Activated CD8-positive, alpha-beta T cell treated with anti-CD3 and anti-CD28 coated beads, Interleukin-2, amount 10 ng/mL, durations not matched to agents 7 days and 5 days (primary cell): ENCODE measurements around the gene TBR1. TPM values are rescaled to one million over a fixed set of nuclear protein-coding genes. Genes with fewer than 3 reads are reported as not detected.

Experiments used
- ATAC-seq: fragments of 150-1000 bp; cut with Tn5 transposase; one replicate; pipeline ENCODE4 v1.10.0; 2021; ENCODE audit warnings: moderate library complexity
- CTCF ChIA-PET: fragments of 350-600 bp; sonication (Branson Sonifier 250); formaldehyde crosslinking; loops from one replicate; lab custom pipeline; 2021; ENCODE audit warnings: antibody characterized with exemption; lab: Charles Lee
- POLR2A ChIA-PET: fragments of 350-600 bp; sonication (Branson Sonifier 250); formaldehyde crosslinking; loops from one replicate; lab custom pipeline; 2021; ENCODE audit warnings: antibody characterized with exemption; lab: Charles Lee
- DNase-seq: peaks from one replicate; pipeline ENCODE4 v3.0.0-alpha.2; 2020
- H3K27ac Mint-ChIP-seq: one replicate; pipeline ENCODE4 v1.8.0; 2021; ENCODE audit warnings: mild to moderate bottlenecking, mixed read lengths
- H3K27me3 Mint-ChIP-seq: one replicate; pipeline ENCODE4 v1.8.0; 2021; ENCODE audit warnings: low read depth, mixed read lengths
- H3K36me3 Mint-ChIP-seq: one replicate; pipeline ENCODE4 v1.8.0; 2021; ENCODE audit warnings: low read depth, mixed read lengths
- H3K4me1 Mint-ChIP-seq: one replicate; pipeline ENCODE4 v1.8.0; 2021; ENCODE audit warnings: low read depth, mixed read lengths
- H3K4me3 Mint-ChIP-seq: one replicate; pipeline ENCODE4 v1.8.0; 2021; ENCODE audit warnings: mild to moderate bottlenecking, mixed read lengths
- H3K9me3 Mint-ChIP-seq: one replicate; pipeline ENCODE4 v1.8.0; 2022; ENCODE audit warnings: mixed read lengths; ENCODE audit not compliant: insufficient read depth
- total RNA-seq, 2 experiments: library from RNA; stranded (reverse); gene quantifications; one replicate each; pipeline ENCODE4 v1.2.3, GENCODE V29; 2021

The TBR1 gene
- total RNA-seq, 2 experiments from 2014 or later = 0.10 TPM; not detected in 1

DNA sequence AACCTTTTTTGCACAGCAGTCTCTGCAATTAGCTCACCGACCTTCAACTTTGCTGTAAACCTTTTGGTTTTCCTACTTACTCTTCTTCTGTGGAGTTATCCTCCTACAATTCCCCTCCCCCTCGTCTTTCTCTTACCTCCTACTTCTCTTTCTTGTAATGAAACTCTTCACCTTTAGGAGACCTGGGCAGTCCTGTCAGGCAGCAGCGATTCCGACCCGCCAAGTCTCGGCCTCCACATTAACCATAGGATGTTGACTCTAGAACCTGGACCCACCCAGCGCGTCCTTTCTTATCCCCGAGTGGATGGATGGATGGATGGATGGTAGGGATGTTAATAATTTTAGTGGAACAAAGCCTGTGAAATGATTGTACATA lies 8.3 kb downstream of the TBR1 start:
- DNase-seq (no peak), ATAC-seq (no peak)
- H3K9me3 Mint-ChIP-seq = no peaks in the 10 kb centered on the region
- peaks cover 13% of the 10 kb centered on the region for H3K36me3 Mint-ChIP-seq
- H3K27me3 Mint-ChIP-seq = peaks cover 89% of the 10 kb centered on the region
- H3K27ac Mint-ChIP-seq = peak overlapping the region; percentile 70
- H3K4me3 Mint-ChIP-seq = peak overlapping the region; percentile 37
- CTCF ChIA-PET = no interaction called here
- POLR2A ChIA-PET = interaction anchor here (0.6 kb wide), 1 partner anchor 181 kb away, joined by 3 read pairs; no protein-coding TSS in a partner anchor
- H3K4me1 Mint-ChIP-seq = peaks cover 40% of the 10 kb centered on the region

DNA sequence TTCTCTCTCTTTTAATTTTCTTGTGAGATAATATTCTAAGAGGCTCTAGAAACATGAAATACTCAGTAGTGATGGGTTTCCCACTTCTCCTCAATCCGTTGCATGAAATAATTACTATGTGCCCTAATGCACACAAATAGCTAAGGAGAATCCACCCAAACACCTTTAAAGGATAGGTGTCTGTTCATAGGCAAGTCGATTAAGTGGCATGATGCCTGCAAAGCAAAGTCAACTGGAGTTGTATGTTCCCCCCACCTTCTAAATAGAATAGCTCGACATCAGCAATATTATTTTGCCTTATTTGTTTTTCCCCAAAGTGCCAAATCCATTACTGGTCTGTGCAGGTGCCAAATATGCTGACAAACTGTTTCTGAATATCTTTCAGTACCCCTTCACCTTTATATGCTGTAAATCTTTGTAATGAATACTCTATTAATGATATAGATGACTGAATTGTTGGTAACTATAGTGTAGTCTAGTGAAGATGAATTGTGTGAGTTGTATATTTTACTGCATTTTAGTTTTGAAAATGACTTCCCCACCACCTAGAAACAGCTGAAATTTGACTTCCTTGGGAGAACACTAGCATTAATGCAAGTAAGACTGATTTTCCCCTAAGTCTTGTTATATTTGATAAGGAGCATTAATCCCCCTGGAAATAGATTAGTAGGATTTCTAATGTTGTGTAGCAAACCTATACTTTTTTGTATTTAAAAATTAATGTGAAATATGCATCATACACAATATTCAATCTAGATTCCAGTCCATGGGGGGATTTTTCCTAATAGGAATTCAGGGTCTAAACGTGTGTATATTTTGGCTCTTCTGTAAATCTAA lies 9.0 kb downstream of the TBR1 start:
- ChIA-PET CTCF (no interaction called here), POLR2A (interaction anchor here (0.6 kb wide), 1 partner anchor 182 kb away, joined by 3 read pairs; no protein-coding TSS in a partner anchor)
- H3K36me3 Mint-ChIP-seq = peaks cover 13% of the 10 kb centered on the region
- no peak overlapping the region for H3K27ac Mint-ChIP-seq
- peaks cover 84% of the 10 kb centered on the region for H3K27me3 Mint-ChIP-seq
- peaks cover 39% of the 10 kb centered on the region for H3K4me1 Mint-ChIP-seq
- no peaks in the 10 kb centered on the region for H3K9me3 Mint-ChIP-seq
- DNase-seq (no peak), ATAC-seq (no peak)
- peak overlapping the region; percentile 37 for H3K4me3 Mint-ChIP-seq

- Mint-ChIP-seq H3K27me3 (peaks cover 83% of the 10 kb centered on the region), H3K9me3 (no peaks in the 10 kb centered on the region), H3K27ac (no peak overlapping the region), H3K4me3 (no peak overlapping the region), H3K4me1 (peaks cover 36% of the 10 kb centered on the region), H3K36me3 (peaks cover 13% of the 10 kb centered on the region)
- ChIA-PET POLR2A (no interaction called here), CTCF (no interaction called here)
- ATAC-seq (no peak), DNase-seq (no peak)
These were observed 9.8 kb downstream of the TBR1 start for GRCh38 chr2:161425728-161426454.

GRCh38 chr2:161426455-161426921 lies 10.4 kb downstream of the TBR1 start:
- peaks cover 13% of the 10 kb centered on the region for H3K36me3 Mint-ChIP-seq
- H3K27me3 Mint-ChIP-seq = peaks cover 80% of the 10 kb centered on the region
- no peak for DNase-seq
- H3K4me1 Mint-ChIP-seq = peaks cover 36% of the 10 kb centered on the region
- no peak for ATAC-seq
- CTCF ChIA-PET = interaction anchor here (1.2 kb wide), 1 partner anchor 142 kb away, joined by 3 read pairs; no protein-coding TSS in a partner anchor
- H3K27ac Mint-ChIP-seq = no peak overlapping the region
- peak overlapping the region; percentile 52 for H3K4me3 Mint-ChIP-seq
- POLR2A ChIA-PET = no interaction called here
- H3K9me3 Mint-ChIP-seq = no peaks in the 10 kb centered on the region

GRCh38 chr2:161426922-161427663 lies 11.0 kb downstream of the TBR1 start:
- ATAC-seq (peak; percentile 26), DNase-seq (peak; percentile 29)
- Mint-ChIP-seq H3K36me3 (peaks cover 13% of the 10 kb centered on the region), H3K4me3 (peak overlapping the region; percentile 52), H3K27ac (no peak overlapping the region), H3K27me3 (peaks cover 80% of the 10 kb centered on the region), H3K4me1 (peaks cover 36% of the 10 kb centered on the region), H3K9me3 (no peaks in the 10 kb centered on the region)
- ChIA-PET CTCF (interaction anchor here (1.2 kb wide), 1 partner anchor 141 kb away, joined by 3 read pairs; no protein-coding TSS in a partner anchor), POLR2A (no interaction called here)

GRCh38 chr2:161427664-161428587 lies 11.8 kb downstream of the TBR1 start:
- DNase-seq (no peak), ATAC-seq (no peak)

DNA sequence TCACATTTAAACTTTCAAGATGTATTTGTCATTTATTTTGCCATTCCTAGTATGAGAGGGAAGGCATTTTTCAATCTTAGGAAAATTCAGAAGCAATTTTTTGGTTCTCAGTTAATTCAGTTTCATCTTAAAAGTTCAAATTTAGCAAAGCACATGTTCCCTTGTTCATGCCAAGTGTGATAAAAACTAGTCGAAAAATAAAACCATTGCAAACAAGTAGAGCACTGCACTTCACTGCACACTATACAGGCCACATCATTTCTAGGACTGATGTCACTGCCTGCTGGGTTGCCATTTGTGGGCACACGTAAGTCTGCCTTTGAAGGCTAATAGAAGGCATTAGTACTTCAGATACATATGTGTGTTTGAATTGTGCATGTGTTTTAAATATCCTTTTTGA lies 14.3 kb downstream of the TBR1 start:
- Mint-ChIP-seq H3K9me3 (no peaks in the 10 kb centered on the region), H3K36me3 (peaks cover 5% of the 10 kb centered on the region), H3K4me3 (no peak overlapping the region), H3K27me3 (peaks cover 75% of the 10 kb centered on the region), H3K27ac (no peak overlapping the region), H3K4me1 (peaks cover 14% of the 10 kb centered on the region)
- ChIA-PET POLR2A (no interaction called here), CTCF (interaction anchor here (0.9 to 1.5 kb wide), 2 partner anchors 185 to 511 kb away, joined by 3 read pairs; no protein-coding TSS in a partner anchor)
- ATAC-seq (no peak), DNase-seq (no peak)

More at GRCh38 chr2:161427664-161428587, 11.8 kb downstream of the TBR1 start:
- Mint-ChIP-seq H3K27me3 (peaks cover 78% of the 10 kb centered on the region), H3K4me3 (peak overlapping the region; percentile 42), H3K27ac (no peak overlapping the region), H3K36me3 (peaks cover 13% of the 10 kb centered on the region), H3K9me3 (no peaks in the 10 kb centered on the region), H3K4me1 (peaks cover 30% of the 10 kb centered on the region)
- ChIA-PET POLR2A (no interaction called here), CTCF (interaction anchor here (1.2 to 1.4 kb wide), 2 partner anchors 140 to 518 kb away, joined by 3 read pairs; no protein-coding TSS in a partner anchor)

DNA sequence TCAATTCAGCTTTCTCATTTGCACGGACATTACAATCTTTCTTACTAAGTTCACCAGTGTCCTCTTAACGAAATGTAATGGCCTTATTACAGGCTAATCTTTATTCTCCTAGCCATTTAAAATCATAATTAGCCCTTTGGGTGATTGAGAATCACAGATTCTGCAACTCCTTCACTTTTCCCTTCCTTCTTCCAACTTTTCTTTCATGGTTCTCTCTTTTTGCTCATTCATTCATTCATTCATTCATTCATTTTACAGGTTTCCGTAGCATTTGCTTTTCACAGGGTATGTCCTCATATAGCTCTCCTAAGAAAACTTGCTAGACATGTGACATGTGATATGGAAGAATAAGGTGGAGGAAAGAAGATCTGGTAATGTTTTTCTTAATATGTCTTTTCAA lies 16.0 kb downstream of the TBR1 start:
- POLR2A ChIA-PET = interaction anchor here (0.6 kb wide), 1 partner anchor 124 kb away, joined by 3 read pairs; the partner anchor contains the start of gene PSMD14
- Mint-ChIP-seq H3K36me3 (peaks cover 5% of the 10 kb centered on the region), H3K9me3 (no peaks in the 10 kb centered on the region), H3K4me3 (no peak overlapping the region), H3K27ac (no peak overlapping the region), H3K27me3 (peaks cover 71% of the 10 kb centered on the region), H3K4me1 (peaks cover 7% of the 10 kb centered on the region)
- DNase-seq (no peak), ATAC-seq (no peak)
- CTCF ChIA-PET = no interaction called here

DNA sequence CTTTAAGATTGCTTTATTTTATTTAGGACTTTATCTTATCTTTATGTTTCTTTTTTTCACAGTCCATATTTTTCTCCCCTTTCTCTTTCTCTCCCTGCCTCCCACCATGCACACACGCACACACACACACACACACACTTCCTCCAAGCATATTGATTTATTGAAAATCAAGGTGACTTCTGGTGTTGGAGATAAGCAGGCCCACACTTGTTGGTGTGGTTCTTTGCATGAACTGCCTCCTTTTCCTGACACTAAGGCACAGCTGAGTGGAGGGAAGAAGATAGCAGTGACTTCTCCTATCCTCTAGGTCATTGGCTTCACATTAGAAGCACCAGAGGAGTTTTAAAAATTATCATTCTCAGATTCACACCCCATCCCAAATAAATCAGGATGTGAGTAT lies 18.0 kb downstream of the TBR1 start:
- Mint-ChIP-seq H3K4me3 (no peak overlapping the region), H3K4me1 (no peaks in the 10 kb centered on the region), H3K9me3 (no peaks in the 10 kb centered on the region), H3K36me3 (no peaks in the 10 kb centered on the region), H3K27me3 (peaks cover 63% of the 10 kb centered on the region), H3K27ac (no peak overlapping the region)
- DNase-seq = no peak
- ChIA-PET POLR2A (no interaction called here), CTCF (no interaction called here)
- no peak for ATAC-seq

- H3K36me3 Mint-ChIP-seq = no peaks in the 10 kb centered on the region
- ATAC-seq (no peak), DNase-seq (no peak)
- H3K4me3 Mint-ChIP-seq = no peak overlapping the region
- H3K27ac Mint-ChIP-seq = no peak overlapping the region
- no peaks in the 10 kb centered on the region for H3K9me3 Mint-ChIP-seq
- peaks cover 64% of the 10 kb centered on the region for H3K27me3 Mint-ChIP-seq
- POLR2A ChIA-PET = no interaction called here
- H3K4me1 Mint-ChIP-seq = no peaks in the 10 kb centered on the region
- CTCF ChIA-PET = no interaction called here
These were observed 20.3 kb downstream of the TBR1 start for GRCh38 chr2:161436411-161436810.
